Suppressor macrophage (primary cell): ENCODE results near the gene SS18.

Experiments
- DNase-seq, 4 experiments: peaks; one replicate each; pipeline ENCODE4 v3.0.0-alpha.2; 2020 to 2022

SS18 gene

DNA sequence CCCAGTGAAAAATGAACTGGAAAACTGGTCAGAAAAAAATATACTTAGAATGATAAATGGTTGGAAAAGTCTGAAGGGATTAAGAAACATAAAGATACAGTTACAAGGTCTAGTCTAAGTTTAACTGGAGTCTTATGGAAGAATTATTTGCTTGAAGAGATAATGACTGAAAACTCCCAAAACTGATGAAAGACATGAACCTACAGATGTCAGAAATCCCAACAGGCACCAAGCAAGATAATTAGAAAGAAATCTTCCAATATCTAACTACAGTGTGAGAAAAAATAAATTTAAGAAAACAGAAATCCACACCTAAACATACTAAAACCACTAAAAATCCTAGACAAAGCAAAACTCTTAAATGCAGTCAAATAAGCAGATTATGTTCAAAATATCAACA lies 19.4 kb downstream of the SS18 start:
- DNase-seq = no peak

DNA sequence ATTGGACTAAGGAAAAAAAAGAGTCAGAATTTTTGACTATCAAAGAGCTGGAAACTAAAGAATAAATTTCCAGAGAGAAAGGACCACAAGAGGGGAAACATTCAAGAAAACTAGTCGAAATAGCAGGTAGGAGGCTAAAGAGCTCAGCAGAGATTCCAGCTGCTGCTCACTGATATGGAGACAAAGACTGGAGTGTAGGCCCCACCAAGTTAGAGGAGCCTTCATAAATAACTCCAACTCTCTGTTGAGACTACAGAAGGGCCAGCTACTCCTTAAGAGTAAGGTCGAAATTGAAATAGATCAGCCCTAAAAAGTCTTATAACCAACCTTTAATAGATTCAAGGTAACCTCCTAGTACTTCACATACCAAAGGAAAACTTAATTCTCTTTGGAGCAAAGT lies 31.1 kb downstream of the SS18 start:
- no peak for DNase-seq

DNA sequence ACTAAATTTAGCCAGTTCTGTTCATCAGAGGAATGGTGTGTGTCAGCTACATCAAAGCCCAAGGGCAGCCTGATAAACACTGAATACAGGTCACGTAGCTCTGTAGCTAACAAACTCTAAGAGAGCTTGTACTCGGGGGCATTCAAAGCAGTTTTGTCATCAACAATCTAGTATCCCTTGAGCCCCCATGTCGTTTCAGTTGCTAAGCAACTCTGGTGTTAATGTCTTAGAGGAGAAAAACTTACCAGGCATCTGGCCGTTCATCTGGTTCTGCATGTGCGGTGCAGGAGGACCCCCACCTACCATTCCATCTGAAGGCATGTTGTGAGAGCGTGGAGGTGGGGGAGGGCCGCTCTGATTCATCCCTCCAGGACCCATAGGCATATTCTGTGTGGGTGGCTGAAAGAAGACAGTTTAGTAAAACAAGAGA lies 33.1 kb downstream of the SS18 start:
- DNase-seq = no peak

DNA sequence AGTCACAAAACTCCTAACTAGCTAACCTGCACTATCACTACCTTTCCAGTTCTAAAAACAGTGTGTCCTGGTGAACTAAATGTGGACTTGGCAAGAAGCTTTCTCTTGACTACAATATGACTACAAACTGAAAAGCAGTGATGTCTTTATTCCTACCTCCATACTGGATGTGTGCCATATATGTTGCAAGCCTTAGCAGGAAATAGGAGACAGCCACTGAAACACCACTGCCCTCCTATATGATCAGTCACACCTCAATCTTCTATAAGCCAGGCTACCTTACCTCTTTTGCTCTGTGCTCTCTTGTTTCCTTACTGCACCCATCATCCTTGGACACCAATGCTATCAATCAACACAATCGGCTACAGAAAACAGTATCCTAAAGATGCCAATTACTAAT lies 34.1 kb downstream of the SS18 start:
- no peak for DNase-seq

DNA sequence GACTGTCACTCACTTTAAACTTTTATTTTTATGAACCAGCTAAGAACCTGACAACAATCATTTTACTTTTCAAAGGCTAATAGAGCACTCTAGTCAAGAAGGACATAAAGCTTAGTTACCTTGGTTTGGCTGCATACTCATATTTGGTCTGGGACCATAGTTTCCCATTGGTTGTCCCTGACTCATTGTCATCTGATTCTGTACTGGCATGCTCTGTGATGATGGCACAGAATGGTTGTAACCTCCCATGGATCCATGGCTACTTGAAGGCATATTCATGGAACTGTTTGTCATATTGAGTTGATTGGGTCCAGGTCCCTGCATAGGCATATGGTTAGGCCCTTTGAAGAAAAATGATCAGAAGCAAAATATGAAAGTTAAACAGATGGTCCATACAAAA lies 37.9 kb downstream of the SS18 start:
- DNase-seq = peak in 3 of 4 experiments; percentile 6 to 24 (median 20)

DNA sequence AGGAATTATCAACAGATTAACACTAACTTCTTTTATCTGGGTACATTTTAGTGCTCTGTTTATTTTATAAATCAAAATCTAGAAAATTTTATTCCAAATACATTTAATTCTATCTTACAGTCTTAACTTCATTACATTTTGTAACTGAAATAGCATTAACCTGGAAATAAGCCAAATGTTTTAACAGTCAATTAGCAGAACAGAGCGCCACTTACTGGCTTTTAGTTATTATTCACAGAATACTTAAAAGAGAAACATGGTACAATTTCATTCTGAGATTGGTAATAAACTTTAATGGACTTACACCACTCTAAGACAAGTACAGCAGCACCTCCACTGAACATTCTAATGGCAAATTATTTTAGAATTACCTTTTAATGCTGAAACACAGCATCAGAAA lies 38.6 kb downstream of the SS18 start:
- peak in 1 of 4 experiments; percentile 2 for DNase-seq

- no peak for DNase-seq
These were observed 43.9 kb downstream of the SS18 start for GRCh38 chr18:26046419-26047077.

GRCh38 chr18:26044807-26045206 lies 45.6 kb downstream of the SS18 start:
- no peak for DNase-seq

- no peak for DNase-seq
These were observed 50.3 kb downstream of the SS18 start for GRCh38 chr18:26040051-26040656.

DNA sequence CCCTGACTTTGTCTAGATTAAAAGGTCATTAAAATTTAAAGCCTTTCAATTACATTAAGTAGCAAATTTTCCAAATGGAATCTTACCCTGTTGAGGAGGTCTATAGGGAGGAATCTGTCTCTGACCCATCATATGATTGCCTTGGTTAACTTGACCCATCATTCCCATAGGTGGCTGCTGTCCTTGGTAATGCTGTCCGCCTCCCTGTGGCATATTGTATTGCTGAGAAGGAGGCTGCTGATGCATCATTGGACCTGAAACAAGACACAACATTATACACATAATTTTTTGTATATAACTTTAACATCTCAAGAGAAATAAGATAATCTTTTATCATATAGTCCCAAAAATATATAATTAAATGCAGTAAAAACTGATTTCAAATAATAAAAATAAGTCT lies 51.2 kb downstream of the SS18 start:
- DNase-seq = no peak

DNA sequence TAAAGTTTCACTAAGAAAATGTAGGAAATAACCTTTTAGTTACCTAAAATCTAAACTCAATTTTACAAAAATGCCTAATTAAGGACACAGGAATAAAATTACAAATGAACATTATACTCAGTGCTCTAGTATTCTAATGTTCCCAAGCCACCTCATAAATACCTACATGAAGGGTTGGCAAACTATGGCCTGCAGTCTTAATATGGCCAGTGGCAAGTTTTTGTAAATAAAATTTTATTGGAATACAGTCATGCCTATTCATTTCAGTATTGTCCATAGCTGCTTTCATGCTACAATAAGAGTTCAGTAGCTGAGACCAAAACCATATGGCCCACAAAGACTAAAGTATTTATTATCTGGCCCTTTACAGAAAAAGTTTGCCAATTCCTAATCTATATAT lies 53.8 kb downstream of the SS18 start:
- no peak for DNase-seq

DNA sequence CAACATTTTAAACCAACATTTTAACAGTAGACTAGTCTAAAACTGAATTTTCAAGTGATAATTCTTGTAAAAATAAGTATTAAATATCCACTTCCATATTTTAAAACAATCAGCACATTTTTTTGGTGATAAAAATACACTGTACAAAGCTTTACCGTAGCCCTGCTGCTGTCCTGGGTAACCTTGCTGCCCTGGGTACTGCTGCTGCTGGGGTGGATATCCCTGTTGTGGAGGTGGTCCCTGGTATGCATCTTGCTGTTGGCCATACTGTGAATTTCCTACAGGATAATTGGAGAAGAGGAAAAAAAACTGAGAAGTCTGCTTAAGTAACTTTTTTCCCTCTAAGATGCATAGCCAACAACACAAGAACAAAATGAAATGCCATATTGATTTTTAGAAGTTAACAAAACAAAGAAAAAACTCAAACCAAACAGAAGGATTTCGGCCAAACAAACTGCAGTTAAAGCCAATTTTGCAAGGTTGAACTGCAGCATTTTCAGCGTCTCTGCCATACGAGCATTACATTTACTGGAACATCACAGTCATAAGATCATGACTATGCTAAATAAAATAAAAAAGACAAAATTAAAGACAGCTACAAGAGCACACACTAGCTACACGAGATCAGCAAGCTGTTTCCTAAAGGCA lies 55.4 kb downstream of the SS18 start:
- DNase-seq = no peak

GRCh38 chr18:26022585-26022984 lies 67.8 kb downstream of the SS18 start:
- no peak for DNase-seq

GRCh38 chr18:26021061-26021754 lies 69.2 kb downstream of the SS18 start:
- no peak for DNase-seq

DNA sequence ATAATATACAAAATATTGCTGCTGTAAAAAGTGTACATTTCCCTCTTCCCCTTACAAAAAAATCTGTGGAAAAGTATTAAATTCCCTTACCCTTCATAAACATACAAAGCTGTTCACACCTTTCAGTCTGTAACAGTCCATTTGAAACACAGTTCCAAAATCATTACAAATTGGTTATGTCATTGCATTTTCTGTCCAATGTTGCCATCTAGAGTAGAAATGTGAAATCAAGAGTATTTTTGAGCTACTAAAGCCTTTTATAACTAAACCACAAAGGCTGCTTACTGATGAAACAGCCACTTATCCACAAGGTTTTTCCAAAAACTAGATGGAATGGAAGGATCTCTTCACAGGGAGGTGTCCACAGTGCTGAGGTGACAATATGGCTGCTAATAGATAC lies 72.5 kb downstream of the SS18 start:
- DNase-seq = no peak

GRCh38 chr18:26014462-26014861 lies 76.0 kb downstream of the SS18 start:
- DNase-seq = no peak

GRCh38 chr18:26008619-26009018 lies 81.8 kb downstream of the SS18 start:
- no peak for DNase-seq

DNA sequence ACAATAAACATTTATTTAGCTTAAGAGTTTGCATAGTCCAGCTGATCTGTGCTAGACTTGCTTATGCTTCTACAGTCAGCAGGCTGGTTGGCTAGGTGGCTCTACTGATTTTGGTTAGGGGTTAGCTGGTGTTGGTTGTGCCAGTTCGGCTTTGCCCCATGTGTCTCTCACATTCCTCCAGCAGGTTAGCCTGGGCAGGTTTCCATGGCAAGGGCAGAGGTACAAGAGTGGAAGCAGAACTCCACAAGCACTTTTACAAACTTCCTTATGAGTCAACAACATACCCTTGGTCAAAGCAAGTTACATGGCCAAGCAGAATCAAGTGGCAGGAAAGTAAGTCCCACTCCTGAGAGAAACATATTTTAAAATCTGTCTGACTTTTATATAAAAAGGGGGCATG lies 82.3 kb downstream of the SS18 start:
- no peak for DNase-seq

DNA sequence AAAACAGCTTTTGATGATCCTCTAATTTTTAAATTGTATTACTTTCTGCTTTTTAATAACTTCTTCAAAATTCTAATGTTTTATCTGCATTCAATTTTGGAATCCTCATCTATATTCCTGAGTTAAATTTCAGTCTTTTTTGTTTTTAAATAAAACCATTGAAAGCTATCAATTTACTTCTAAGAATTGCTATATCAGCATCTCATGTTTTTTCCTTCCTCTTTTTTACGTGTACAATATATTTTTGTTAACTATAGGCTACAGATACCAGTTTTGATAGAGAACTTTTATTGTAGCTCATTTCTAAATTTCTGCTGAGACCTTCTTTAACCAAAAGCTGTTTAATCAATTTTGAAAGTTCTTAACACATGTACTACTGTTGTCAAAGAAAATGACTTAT lies 84.5 kb downstream of the SS18 start:
- DNase-seq = no peak

DNA sequence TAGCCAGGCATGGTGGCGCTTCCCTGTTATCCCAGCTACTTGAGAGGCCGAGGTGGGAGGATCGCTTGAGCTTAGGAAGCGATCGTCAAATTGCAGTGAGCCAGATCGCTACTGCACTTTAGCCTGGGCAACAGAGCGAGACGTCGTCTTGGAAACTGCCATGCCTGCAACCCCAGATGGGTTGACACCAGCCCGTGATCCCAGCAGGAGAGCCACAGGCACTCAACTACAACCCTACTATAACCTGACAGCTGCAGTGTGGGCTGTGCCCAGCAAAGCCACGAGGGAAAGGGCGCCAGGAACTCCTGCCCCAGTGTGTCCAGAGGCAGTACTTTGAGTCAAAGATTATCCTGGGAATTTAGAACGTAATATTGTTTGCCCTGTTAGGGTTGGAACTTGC lies 85.6 kb downstream of the SS18 start:
- DNase-seq = no peak

DNA sequence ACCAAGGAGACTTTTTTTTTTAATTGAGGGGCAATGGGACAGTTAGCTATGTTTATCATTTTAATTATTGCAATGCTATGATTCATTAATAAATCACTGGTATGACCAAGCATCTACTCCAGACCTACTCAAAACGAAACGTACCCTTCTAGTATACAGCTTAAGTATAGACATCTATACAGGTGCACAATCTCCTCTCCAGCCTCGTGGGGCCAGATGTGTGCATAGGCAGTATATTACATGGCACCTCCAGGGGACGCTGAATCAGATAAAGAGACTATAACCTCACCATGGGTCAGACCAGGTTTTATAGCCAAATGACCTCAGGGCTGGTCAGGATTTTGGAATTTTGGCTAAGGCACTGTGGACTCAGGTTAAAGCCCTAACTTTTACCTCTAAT lies 86.6 kb downstream of the SS18 start:
- no peak for DNase-seq

DNA sequence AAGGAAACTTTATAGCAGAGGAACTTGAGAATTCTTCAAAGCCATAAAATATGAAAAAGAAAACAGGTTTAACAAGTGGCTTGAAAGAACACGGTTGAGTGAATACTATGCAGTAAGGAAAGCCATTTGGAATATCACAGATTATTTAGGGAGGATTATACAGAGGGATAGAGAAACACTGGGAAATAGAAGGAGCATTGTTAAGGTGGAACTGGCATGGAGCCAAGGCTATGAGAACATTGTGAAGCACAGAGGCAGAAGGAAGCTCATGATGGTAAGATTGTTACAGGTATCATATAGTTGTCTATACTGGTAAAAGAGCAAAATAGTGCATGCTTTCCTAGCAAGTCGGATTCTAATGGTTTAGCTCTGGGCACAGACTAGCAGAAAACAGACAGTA lies 87.1 kb downstream of the SS18 start:
- peak in 1 of 4 experiments; percentile 4 for DNase-seq

DNA sequence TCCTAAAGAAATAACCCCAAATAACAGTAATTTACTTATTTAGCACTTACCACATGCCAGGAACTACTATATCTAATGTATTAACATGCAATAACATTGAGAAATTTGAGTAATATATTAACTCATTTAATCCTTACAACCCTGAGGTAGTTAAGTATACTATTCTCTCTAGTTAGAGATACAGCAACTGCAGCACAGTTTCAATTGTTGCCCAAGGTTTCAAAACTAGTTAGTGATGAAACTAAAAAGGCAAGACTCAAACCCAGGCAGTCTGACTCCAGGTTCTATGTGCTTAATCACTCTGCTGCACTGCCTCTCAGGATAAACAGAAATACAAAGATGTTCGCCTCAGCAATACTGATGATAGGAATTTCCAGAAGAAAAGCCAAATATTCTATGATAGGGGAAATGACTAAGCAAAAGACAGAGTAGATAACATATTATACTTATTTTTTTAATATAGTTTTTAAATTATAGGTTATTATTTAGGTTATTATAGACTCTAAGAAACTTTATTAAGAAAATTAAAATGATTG lies 88.0 kb downstream of the SS18 start:
- no peak for DNase-seq
